ENCODE measurements around the gene MAP7D2.

MAP7D2 gene

DNA sequence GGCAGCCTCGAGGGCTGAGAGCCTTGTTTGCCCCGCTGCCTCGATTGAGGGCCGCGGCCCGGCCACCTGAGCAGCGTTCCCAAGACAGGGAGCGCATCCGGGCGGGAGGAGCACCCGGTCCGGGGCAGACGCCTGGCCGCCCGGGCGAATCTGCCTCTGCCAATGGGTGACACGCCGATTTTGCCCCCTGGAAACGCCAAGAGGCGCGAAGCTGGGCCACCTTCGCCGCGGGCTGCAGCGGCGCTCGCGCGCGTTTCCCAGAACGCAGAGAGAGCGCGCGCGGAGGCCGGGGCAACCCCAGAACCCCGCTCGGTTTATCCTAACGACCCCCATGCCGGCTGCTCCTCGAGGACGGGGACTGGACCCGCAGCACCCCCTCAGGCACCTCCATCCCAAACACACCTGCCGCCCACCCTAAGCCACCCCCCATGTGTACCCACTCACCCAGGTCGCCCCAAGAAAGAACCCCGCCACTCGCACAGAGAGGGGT, 575 bp downstream of the MAP7D2 start:
- DNase-seq (ENCODE audit: low spot score) = peak; percentile 15

DNA sequence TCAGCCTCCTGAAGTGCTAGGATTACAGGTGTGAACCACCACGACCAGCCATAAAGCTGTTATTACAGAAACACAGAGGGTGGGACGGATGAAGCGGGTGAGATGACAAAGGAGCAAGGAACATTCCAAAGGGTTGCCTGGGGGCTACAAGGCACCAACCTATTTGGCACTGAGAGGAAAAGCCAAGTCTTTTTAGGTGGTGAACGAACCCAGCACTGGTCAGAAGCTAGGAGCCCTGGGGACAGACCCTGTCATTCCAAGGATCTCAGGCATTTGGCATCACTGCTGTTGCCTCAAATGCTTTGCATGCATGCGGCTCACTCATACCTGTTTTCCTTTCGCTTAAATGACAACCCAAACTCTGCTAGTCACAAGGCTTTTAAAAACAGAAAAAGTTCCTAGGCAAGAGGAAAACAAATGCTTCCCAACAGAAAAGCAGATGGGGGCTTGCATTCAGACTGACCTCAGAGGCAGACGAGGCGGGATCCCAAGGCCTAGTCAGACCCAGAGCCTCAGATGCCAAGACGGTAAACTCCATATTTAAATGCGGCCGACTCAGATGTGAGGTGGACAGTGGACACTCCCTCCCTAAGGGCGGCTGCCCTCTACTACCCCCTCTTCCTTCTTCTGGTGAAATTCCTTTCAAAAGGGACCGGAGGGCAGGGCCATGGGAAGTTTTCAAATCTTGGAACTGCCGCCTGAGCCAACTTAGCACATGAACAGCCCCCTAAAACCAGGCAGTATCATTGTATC, 4.5 kb downstream of the MAP7D2 start:
- no peak for DNase-seq (ENCODE audit: low spot score)

DNA sequence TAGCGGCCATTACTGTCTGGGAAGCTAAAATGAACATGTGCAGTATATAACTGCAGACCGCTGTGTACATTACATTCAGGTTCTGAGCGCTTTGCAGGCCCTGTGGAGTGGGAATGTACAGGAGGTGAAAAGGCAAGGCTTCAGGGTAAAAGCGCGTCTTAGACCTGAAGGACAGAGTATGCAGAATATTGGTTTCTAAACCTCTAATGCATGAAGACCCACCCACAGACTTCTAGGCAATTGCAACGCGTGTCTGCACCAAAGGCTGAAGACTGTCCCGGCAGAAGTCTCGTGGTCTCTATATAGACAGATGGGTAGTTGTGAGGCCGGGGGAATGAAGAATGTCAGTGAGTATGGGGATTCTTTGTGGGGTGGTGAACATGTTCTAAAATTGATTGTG, 5.4 kb downstream of the MAP7D2 start:
- DNase-seq (ENCODE audit: low spot score) = no peak

DNA sequence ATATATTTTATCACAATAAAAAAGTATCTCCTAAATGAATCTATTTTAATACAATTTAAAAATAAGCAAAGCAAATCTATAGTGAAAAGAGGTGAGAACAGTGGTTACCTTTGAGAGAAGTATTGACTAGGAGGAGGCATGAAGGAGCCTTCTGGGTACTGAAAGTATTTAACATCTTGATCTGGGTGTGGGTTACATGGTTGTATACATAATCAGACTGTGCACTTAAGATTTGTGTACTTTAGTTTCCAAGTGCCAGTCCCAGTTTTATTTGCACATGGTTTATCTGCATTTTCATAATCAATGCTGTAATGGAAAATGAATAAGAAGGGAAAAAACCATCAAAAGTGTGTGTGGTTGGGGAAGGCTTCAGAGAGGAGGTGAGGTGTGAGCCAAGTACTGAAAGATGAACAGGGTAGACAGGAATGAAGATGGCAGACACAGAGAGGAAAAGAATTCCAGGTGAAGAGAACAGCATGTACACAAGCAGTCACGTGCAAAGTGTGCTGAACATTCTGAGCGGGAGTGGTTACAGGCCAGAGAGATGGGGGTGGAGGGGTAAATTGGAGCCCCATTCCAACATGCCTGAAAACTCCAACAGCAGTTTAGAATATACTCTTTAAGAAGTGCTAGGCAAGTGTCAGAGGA, 14.6 kb downstream of the MAP7D2 start:
- DNase-seq (ENCODE audit: low spot score) = no peak

DNA sequence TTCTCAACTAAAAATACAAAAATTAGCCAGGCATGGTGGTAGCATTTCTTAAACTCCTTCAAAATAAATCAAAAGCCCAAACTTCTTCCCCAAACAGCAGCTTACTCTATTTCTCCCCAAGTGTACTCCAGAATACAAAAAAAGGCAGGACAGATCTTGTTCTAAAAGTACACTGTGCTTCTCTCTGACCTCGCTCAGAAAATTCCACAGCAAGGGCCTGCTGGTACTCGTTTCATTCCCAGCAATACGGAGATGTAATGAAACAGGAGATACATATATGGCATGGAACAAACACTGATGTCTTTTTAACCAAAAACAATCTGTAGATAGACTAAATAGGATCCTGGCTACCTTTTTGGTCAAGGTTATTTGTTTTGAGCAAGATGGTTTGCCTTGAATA, 25.2 kb downstream of the MAP7D2 start:
- DNase-seq (ENCODE audit: low spot score) = no peak

GRCh38 chrX:20089845-20090244, 26.9 kb downstream of the MAP7D2 start:
- no peak for DNase-seq (ENCODE audit: low spot score)

DNA sequence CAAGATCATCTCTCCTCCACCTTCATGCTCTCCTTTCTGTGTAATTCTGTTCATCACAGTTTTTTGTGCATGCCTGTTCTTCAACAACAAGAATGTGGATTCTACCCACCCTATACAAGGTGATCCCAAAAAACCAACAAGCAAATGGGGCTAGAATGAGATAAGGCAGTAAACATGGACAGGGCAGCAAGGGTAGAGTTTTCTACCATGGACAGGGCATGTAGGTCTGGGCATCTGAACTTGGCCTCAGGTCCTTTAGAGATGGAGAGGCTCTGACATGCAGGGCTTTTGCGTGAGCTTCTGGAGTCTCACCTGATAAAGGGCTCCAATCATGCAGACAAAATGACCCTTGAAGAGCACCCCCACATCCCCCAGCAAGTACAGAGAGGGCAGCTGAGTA, 36.4 kb downstream of the MAP7D2 start:
- no peak for DNase-seq (ENCODE audit: low spot score)

- no peak for DNase-seq (ENCODE audit: low spot score)
These were observed 45.1 kb downstream of the MAP7D2 start for GRCh38 chrX:20071511-20072079.

- DNase-seq (ENCODE audit: low spot score) = no peak
These were observed 48.8 kb downstream of the MAP7D2 start for GRCh38 chrX:20067709-20068561.

GRCh38 chrX:20066968-20067708, 49.6 kb downstream of the MAP7D2 start:
- peak; percentile 34 for DNase-seq (ENCODE audit: low spot score)

GRCh38 chrX:20063716-20064351, 52.9 kb downstream of the MAP7D2 start:
- no peak for DNase-seq (ENCODE audit: low spot score)

- DNase-seq (ENCODE audit: low spot score) = no peak
These were observed 53.6 kb downstream of the MAP7D2 start for GRCh38 chrX:20063153-20063552.

DNA sequence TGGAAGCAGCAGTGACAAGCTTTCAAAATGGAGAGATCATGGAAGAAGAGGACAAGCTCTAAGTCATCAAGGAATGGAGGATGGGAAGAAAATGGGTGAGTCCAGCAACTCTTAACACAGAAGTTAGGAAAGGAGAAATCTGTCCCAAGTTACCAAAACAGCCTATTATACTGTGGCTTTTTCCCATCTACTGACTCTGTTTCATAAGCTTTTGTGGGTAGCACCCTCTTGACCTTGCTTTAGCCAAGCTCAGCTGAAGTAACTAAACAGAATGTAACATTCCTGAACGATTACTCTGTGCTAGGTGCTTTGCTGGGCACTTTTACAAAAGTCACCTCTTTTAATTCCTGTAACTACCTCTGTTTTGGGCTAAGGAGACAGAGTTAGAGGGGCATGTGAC, 54.9 kb downstream of the MAP7D2 start:
- no peak for DNase-seq (ENCODE audit: low spot score)

GRCh38 chrX:20060961-20061748, 55.6 kb downstream of the MAP7D2 start:
- DNase-seq (ENCODE audit: low spot score) = no peak

DNA sequence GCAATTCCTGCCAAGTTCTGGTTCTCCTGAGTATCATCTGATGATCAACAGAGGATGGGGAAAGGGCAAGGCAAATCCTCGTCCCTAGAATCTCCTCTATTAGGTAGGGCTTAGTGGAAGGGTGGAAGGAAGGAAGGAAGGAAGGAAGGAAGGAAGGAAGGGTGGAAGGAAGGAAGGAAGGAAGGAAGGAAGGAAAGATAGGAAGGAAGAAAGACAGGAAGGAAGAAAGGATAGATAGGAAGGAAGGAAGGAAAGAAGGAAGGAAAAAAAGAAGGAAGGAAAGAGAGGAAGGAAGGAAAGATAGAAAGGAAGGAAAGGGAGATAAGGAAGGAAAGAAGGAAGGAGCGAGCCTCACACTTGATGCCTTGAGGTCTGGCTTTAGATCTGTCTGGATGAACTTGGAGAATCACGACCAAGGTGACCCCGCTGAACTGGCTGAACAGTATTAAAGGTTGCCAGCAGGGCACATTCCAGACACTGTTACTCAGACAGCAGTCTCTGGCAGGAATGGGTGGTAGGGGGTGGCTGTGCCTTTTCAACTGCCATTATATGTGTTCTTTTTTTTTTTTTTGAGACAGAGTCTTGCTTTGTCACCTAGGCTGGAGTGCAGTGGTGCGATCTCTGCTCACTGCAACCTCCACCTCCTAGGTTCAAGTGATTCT, 57.1 kb downstream of the MAP7D2 start:
- DNase-seq (ENCODE audit: low spot score) = no peak

DNA sequence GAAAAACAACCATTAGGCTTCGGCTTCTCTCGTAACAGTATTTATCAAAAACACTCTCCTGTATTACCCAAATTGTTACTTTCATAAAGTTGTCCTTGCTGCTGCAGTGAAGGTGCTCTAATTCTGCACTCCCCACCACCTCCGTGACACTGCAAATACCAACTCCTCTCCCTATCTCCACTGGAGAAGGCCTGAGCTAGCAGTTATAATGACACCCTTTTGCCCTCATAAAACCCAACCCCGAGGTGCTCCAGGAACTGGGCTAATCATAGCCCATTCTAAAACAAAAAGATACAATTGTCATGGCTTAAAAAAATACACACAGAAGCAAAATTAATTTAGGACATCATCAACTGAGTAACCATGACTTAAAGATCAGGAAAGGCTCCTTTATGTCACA, 59.2 kb downstream of the MAP7D2 start:
- DNase-seq (ENCODE audit: low spot score) = no peak

DNA sequence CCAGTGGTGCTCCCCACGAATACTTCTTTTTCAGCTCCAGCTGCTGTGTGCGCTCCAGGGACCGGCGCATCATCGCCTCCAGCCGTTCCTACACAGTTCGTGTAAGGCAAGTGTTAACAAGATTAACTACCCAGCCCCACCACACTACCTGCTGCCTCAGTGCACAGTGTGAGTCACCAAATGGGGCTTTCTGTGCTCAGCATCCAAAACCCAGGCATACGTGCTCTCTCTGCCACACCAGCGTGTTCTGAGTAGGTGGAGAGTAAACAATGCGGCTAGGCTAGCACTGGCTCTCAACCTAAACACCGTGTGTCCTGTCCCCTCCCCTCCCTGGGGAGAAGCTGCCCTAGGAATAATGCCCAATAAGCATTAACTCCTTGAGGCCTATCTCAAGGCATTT, 60.0 kb downstream of the MAP7D2 start:
- no peak for DNase-seq (ENCODE audit: low spot score)

DNA sequence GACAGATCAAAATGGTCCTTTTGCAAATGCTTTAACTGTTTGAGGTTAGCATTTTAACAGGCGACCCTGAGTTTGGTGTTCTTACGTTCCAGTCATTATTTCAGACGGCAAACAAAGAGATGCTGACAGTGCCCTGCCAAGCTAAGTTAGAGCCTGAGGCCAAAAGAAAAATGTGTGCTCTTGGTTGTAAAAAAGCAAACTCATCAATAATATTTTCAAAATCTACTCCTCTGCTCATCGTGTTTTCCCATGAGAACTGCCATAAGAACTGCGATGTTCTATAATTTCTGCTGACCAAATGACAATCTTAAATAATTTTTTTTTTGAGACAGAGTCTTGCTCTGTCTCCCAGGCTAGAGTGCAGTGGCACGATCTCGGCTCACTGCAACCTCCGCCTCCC, 63.2 kb downstream of the MAP7D2 start:
- DNase-seq (ENCODE audit: low spot score) = no peak

DNA sequence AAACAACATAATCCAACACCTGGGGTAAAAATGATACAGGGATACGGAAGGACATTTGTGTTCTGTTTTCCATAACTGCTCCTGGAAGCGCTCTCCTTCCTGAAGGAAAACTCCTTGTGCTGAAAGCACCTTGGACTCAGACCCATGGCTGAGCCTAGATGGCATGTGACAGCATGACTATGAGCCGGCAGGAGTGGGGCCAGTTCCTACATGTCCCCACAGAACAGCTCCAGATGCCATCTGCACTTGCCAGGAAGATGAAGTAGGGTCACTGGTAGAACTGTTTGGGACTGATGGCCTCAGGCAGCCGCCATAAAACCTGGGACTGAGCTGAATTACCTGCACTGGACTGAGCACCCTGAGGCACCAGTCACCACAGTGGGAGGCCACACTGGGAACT, 69.8 kb downstream of the MAP7D2 start:
- no peak for DNase-seq (ENCODE audit: low spot score)

All from SK-N-DZ (cell line).